Measurements from ENCODE around the gene SUPT6H.

DNA sequence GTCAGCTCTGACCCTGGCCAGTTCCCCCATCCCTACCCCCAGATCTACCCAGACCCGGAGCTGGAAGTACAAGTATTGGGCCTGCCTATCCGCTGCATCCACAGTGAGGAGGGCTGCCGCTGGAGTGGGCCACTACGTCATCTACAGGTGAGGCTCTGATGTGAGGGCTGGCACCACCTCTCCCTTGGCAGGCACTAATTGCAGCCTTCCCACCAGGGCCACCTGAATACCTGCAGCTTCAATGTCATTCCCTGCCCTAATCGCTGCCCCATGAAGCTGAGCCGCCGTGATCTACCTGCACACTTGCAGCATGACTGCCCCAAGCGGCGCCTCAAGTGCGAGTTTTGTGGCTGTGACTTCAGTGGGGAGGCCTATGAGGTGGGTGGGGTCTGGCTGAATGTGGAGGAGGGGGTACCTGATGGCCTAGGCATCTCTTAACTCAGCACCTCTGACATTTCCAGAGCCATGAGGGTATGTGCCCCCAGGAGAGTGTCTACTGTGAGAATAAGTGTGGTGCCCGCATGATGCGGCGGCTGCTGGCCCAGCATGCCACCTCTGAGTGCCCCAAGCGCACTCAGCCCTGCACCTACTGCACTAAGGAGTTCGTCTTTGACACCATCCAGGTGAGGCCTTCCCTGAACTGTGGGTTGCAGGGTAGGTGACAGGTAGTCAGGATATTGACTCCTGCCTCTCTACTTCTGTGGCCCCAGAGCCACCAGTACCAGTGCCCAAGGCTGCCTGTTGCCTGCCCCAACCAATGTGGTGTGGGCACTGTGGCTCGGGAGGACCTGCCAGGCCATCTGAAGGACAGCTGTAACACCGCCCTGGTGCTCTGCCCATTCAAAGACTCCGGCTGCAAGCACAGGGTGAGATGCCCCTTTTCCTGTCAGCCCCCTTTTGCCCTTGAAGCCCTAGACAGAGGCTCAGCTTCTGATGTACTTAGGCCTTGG, 86.1 kb downstream of the SUPT6H start:
- TF ChIP-seq, protein P1, sequence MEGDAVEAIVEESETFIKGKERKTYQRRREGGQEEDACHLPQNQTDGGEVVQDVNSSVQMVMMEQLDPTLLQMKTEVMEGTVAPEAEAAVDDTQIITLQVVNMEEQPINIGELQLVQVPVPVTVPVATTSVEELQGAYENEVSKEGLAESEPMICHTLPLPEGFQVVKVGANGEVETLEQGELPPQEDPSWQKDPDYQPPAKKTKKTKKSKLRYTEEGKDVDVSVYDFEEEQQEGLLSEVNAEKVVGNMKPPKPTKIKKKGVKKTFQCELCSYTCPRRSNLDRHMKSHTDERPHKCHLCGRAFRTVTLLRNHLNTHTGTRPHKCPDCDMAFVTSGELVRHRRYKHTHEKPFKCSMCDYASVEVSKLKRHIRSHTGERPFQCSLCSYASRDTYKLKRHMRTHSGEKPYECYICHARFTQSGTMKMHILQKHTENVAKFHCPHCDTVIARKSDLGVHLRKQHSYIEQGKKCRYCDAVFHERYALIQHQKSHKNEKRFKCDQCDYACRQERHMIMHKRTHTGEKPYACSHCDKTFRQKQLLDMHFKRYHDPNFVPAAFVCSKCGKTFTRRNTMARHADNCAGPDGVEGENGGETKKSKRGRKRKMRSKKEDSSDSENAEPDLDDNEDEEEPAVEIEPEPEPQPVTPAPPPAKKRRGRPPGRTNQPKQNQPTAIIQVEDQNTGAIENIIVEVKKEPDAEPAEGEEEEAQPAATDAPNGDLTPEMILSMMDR (IDR thresholded peaks at IDR 0.05; ENCODE audit: low read length) = no peak
- TF ChIP-seq EZH2 (IDR thresholded peaks at IDR 0.05; ENCODE audit: borderline replicate concordance, low read length) = no peak

Measured in OCI-LY1 (cell line).